ENCODE measurements around the gene TTC6.

The TTC6 gene

DNA sequence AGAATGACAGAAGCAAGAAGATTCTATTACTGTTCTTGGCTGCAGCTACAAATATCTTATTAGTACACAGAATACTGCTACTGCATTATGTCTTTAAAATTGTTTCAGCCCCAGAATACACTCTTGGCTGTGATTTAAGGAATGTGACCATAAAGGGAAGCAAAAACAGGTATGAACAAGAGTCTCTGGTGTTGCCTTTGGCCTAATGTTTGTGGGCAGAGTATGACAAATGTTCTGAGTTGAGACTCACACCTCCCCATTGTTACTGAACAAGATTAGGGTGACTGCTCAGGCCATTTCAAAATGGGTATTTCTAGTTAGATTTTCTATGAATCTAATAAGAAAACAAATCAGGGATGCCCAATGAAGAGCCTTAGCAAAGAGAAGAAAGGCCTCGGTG, 28.5 kb downstream of the TTC6 start:
- DNase-seq (ENCODE audit: low read depth in 1 of 2, low spot score in 1 of 2), result no peak

DNA sequence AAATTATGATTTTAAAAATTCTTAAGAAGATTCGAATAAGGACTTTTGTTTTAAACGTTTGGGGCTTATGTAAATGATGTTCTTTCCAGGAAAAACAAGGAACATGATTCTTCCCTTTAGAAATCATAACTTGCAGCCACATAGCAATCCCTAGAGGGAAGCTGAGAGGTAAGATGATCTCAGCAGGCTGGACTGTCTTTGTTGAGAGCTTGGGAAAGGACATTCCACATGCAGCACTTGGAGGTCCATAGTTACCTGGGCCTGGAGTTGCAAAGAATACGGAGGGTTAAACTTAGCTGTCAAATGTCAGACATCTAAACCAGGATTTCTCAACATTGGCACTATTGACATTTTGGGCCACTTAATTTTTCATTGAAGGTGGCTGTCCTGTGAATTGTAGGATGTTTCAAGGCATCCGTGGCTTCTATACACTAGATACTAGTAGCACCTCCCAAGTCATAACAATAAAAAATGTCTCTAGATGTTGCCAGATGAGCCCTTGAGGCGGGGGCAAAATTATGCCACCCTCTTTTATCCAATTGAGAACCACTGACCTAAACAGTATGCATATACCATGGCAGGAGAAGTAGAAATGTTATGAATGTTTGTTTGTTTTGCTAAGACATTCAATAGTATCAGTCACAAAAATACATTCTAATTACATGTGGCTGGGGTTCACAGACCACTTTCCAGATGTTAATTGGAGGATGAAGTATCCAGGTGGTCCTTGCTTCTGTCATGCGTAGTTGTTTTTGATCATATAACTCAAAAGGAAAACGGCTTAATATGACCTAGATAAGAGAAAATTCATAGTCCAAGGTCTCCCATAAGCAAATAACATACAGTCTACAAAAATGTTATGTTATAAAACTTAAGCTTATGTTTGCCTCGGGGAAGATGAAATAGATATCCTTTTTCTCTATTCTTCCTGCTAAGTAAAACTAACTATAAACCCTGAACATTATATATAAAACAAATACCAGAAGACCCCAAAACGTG, 30.5 kb downstream of the TTC6 start:
- no peak for DNase-seq (ENCODE audit: low read depth in 1 of 2, low spot score in 1 of 2)

DNA sequence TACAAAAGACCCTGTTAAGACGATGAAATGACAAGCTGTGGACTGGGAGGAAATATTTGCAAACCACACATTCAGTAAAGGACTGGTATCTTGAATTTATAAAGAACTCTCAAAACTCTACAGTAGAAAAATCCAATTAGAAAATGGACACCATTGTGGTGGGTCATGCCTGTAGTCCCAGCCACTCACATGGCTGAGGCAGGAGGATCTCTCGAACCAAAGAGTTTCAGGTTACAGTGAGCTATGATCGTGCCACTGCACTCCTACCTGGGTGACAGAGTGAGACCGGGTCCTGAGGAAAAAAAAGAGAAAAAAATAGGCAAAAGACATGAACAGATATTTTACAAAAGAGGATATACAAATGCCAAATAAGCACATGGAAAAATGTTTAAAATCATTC, 41.9 kb downstream of the TTC6 start:
- DNase-seq (ENCODE audit: low read depth in 1 of 2, low spot score in 1 of 2), result no peak

DNA sequence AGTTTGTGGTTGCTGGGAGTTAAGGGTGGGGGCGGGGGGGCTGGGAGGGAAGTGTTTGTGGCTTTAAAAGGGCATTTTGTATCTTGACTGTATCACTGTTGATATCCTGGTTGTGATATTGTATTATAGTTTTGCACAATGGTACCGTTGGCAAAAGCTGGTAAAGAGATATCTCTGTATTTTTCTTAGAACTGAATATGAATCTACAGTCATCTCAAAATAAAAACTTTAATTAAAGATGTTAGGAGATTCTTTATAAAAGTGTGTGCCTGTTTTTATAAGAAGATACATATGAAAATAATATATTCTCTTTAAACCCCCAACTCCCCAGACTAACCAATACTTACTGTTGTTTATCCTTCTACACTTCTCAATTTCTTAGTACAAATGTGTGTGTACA, 43.2 kb downstream of the TTC6 start:
- DNase-seq (ENCODE audit: low read depth in 1 of 2, low spot score in 1 of 2), result no peak

DNA sequence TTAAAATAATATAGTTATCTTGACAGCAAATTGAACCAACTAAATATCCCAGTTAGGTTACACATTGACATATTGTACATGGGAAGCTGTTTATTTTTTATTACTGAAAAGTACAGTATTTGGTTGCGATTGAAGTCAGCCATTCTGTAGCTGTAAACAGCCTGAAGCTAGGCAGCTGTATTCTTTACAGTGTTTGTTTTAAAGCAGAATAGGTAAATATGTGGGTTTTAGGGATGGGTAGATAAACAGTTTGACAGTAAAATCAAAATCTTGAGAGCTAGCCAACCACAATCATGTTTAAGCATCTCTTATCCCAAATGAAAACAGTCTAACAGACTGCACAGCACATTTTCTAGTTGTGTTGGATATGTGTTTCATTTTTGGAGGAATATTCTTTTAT, 45.7 kb downstream of the TTC6 start:
- DNase-seq (ENCODE audit: low read depth in 1 of 2, low spot score in 1 of 2), result no peak

DNA sequence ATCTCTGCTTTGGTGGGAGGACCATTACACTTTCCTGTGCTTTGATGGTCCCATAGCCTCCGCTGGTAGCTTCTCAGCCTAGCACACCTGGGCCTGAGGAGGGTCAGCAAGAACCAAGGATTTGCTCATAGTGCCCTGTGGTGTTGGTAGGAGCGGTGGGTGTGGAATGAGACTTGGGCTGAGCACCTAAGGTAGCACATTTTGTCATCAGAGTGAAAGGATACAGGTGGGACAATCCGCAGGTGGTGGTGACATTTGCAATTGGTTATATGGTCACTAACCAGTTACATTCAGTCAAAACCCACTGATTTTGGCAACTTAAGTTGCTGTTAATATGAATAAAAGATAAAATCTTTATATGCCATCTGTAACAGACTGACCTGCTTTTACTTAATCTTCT, 46.7 kb downstream of the TTC6 start:
- DNase-seq (ENCODE audit: low read depth in 1 of 2, low spot score in 1 of 2), result no peak

DNA sequence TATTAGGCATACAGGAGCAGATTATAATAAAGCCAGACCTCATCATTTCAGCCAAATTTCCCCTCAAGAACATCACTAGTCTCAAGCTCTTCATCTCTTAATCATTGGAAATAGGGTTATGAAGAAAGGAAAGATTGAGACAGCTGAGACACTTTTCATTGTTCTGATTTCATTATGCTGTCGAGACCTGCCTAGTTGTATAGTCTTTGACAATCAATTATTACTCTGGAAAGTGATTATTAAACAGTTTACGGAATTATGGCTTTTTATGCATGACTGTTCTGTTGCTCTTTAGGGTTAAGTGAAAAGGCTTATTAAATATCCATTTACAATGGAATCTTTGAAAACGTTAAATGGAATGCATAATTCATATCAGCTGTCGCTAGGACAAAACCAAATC, 48.3 kb downstream of the TTC6 start:
- no peak for DNase-seq (ENCODE audit: low read depth in 1 of 2, low spot score in 1 of 2)

All from activated T-helper 1 cell treated with anti-CD3 and anti-CD28 coated beads, Interleukin-2, amount 50 U/mL, for 16 hours (primary cell).